AG20443 (cell line): ENCODE data around the gene ARMC9.

ENCODE experiments used
- DNase-seq: peaks from one replicate; pipeline ENCODE4 v3.0.0; 2012; ENCODE audit warnings: low spot score, mixed read lengths

The ARMC9 gene

DNA sequence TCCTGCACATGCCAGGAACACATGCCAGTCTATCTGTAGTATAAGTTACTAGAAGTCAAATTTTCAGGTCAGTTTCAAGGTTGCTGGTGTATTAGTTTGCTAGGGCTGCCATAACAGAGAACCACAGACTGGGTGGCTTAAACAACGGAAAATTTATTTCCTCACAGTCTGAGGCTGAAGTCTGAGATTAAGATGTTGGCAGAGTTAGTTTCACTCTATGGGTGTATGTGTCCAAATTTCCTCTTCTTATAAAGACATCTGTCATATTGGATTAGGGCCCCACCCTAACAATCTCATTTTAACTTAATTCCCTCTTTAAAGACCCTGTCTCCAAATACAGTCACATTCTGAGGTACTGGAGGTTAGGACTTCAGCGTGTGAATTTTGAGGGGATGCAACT is 223.6 kb downstream of the ARMC9 start:
- DNase-seq, result no peak

DNA sequence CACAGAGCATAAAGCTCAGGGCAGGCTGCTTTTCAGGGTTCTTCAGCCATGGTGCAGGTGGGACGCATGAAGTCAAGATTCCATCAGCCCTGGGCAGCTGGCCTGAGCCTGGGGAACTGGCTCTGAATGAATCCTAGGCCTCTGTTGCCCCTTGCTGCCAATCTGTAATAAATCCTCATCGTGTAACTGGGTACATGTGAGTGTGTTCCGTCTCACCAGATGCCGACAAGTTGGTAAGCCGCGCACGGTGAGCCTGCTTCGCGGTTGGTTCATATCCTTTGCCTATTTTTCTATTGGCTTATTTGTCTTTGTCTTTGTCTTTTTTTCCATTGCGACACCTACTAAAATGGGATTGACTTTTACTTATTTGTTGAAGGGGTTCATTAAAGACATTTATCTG is 224.7 kb downstream of the ARMC9 start:
- DNase-seq, result no peak
